ENCODE results near the gene STMP1. TPM values are rescaled to one million over a fixed set of nuclear protein-coding genes. Genes with fewer than 3 reads are reported as not detected.
"Not testable (repeated sequence)": the region's sequence is repeated elsewhere in the genome, so short reads cannot be mapped to it uniquely, and the experiment has no call there.

The STMP1 gene
- total RNA-seq (2012; rRNA removed): 18.0 and 22.7 TPM in 2 replicates

DNA sequence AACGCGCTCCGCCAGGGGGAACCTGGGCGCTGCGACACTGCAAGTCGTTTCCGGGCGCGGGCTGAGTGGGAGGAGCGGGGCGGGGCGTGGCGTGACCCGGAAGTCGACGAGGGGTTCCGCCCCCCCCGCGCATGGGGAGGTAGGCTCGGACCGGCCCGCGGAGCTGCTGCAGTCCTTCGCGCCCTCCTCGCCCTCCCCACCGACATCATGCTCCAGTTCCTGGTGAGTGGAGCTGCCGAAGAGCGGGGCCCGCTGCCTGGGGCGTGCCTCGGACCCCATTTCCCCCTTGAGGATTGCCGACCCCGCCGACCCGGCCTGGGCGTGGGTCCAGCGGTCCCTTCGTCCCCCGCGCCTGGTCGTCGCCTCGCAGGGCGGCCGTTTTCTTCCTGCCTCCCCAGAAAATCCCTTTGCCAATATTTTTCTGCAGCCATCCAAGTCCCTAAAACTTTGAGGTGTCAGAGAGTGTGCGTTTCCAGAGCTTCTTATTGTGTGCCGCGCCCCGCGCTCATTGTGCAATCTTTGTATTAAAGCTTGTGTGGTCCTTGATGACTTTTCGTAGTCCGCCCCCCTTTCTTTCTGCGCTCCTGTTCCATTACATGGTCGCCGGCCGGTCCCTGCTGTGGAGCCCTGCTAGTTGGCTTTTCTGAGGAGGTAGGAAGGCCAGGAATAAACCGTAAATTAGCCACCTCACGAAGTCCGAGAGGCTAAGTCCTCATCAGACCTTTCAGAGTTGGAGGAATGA lies at the start of gene STMP1:
TSS of gene STMP1 (plus strand) at position 142 of the 742 bp plus-strand sequence.
- peaks cover 29% of the 10 kb centered on the region for H3K4me1 ChIP-seq (ENCODE audit: control insufficient read depth, insufficient read depth, low read length)
- H3K4me3 ChIP-seq (ENCODE audit: low read length): peak within 1 kb of the TSS; percentile 98
- no peaks in the 10 kb centered on the region for H3K36me3 ChIP-seq (ENCODE audit: insufficient read depth, low read length)
- H3K9ac ChIP-seq (ENCODE audit: low read depth, low read length): peak within 1 kb of the TSS; percentile 100
- H3K9me3 ChIP-seq (replicated peaks; ENCODE audit: low read length): no peaks in the 10 kb centered on the region
- H3K4me2 ChIP-seq (ENCODE audit: low read length): peak within 1 kb of the TSS; percentile 93
- H3K27me3 ChIP-seq (ENCODE audit: control insufficient read depth, insufficient read depth, low read length): no peaks in the 10 kb centered on the region

DNA sequence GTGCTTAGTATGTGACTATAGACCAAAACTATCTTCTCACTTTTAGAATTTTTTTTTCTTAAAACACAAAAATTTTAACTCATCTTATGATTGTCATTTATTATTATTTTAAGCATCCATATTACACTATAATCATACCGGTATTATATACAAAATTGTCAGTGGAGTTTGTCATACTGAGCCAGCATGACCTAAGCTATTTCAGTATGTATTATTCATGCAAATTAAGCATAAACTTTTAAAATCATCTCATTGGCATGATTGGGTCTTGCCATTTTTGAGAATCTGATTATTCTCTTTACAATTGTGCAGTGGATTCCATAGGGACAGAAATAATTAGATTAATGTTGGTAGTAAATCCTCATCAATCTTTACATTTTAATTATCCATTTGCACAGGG lies 46.2 kb upstream of the STMP1 start:
- Histone ChIP-seq H3K4me3 (ENCODE audit: low read length) (no peak overlapping the region), H3K4me2 (ENCODE audit: low read length) (no peak overlapping the region), H3K9me3 (replicated peaks; ENCODE audit: low read length) (no peaks in the 10 kb centered on the region), H3K36me3 (ENCODE audit: insufficient read depth, low read length) (peaks cover 35% of the 10 kb centered on the region), H3K27me3 (ENCODE audit: control insufficient read depth, insufficient read depth, low read length) (no peaks in the 10 kb centered on the region), H3K4me1 (ENCODE audit: control insufficient read depth, insufficient read depth, low read length) (peaks cover 12% of the 10 kb centered on the region), H3K9ac (ENCODE audit: low read depth, low read length) (no peak overlapping the region)

DNA sequence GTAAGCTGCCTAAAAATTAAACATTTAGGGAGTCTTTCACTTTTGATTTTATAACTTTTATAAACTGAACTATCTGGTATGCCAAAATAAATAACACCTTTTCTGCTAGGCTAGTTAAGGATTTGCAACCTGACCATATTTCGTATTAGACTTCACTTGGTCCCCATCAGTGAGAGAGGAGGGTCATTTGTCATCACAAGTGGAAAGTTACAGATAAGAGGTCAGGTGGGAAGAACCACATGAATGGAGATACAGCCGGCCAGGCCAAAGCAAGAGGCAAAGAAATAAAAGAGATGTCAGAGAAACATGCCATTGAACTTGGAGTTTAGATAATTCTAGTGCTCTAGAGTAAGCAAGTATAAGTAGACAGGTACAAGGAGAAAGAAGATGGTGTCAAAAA lies 44.5 kb upstream of the STMP1 start:
- Histone ChIP-seq H3K9me3 (replicated peaks; ENCODE audit: low read length) (no peaks in the 10 kb centered on the region), H3K4me3 (ENCODE audit: low read length) (no peak overlapping the region), H3K4me2 (ENCODE audit: low read length) (no peak overlapping the region), H3K9ac (ENCODE audit: low read depth, low read length) (no peak overlapping the region), H3K4me1 (ENCODE audit: control insufficient read depth, insufficient read depth, low read length) (peaks cover 16% of the 10 kb centered on the region), H3K27me3 (ENCODE audit: control insufficient read depth, insufficient read depth, low read length) (no peaks in the 10 kb centered on the region), H3K36me3 (ENCODE audit: insufficient read depth, low read length) (peaks cover 39% of the 10 kb centered on the region)

DNA sequence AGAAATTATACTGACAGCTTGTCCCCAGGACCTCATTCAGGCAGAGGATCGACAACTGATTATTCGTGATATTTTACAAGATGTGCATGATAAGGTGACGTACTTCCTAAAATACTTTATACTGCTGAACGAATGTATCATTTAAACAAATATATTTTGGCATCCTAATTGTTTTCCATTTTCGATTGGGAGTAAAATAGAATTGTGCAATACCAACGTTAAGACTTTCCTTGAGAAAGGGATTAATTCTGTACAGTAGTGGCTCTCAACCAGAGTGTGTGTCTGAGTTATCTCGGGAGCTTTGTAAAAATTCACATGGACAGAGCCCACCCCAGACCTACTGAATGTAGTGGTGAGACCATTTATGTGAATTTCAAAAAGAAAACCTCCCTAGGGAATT lies 43.8 kb upstream of the STMP1 start:
- peaks cover 16% of the 10 kb centered on the region for H3K4me1 ChIP-seq (ENCODE audit: control insufficient read depth, insufficient read depth, low read length)
- no peak overlapping the region for H3K4me3 ChIP-seq (ENCODE audit: low read length)
- H3K4me2 ChIP-seq (ENCODE audit: low read length): no peak overlapping the region
- H3K36me3 ChIP-seq (ENCODE audit: insufficient read depth, low read length): peaks cover 45% of the 10 kb centered on the region
- H3K27me3 ChIP-seq (ENCODE audit: control insufficient read depth, insufficient read depth, low read length): no peaks in the 10 kb centered on the region
- no peak overlapping the region for H3K9ac ChIP-seq (ENCODE audit: low read depth, low read length)
- no peaks in the 10 kb centered on the region for H3K9me3 ChIP-seq (replicated peaks; ENCODE audit: low read length)

DNA sequence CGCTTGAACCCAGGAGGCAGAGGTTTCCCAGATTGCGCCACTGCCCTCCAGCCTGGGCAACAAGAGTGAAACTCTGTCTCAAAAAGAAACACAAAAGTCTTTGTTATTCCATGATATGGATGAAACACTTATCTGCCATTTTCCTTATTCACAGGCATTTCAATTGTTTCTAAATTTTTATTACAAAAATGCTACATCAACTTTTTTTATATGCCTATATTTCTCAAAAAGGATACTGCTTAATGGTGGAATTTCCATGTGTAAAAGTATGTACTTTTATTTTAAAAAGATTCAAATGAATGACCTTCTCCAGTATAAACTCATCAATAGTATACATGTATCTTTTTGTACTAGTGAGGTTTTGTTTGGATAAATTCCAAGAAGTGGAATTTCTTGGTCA lies 41.9 kb upstream of the STMP1 start:
- Histone ChIP-seq H3K9me3 (replicated peaks; ENCODE audit: low read length) (no peaks in the 10 kb centered on the region), H3K9ac (ENCODE audit: low read depth, low read length) (peak overlapping the region; percentile 53), H3K27me3 (ENCODE audit: control insufficient read depth, insufficient read depth, low read length) (no peaks in the 10 kb centered on the region), H3K4me1 (ENCODE audit: control insufficient read depth, insufficient read depth, low read length) (peaks cover 16% of the 10 kb centered on the region), H3K4me2 (ENCODE audit: low read length) (no peak overlapping the region), H3K36me3 (ENCODE audit: insufficient read depth, low read length) (peaks cover 53% of the 10 kb centered on the region), H3K4me3 (ENCODE audit: low read length) (no peak overlapping the region)

DNA sequence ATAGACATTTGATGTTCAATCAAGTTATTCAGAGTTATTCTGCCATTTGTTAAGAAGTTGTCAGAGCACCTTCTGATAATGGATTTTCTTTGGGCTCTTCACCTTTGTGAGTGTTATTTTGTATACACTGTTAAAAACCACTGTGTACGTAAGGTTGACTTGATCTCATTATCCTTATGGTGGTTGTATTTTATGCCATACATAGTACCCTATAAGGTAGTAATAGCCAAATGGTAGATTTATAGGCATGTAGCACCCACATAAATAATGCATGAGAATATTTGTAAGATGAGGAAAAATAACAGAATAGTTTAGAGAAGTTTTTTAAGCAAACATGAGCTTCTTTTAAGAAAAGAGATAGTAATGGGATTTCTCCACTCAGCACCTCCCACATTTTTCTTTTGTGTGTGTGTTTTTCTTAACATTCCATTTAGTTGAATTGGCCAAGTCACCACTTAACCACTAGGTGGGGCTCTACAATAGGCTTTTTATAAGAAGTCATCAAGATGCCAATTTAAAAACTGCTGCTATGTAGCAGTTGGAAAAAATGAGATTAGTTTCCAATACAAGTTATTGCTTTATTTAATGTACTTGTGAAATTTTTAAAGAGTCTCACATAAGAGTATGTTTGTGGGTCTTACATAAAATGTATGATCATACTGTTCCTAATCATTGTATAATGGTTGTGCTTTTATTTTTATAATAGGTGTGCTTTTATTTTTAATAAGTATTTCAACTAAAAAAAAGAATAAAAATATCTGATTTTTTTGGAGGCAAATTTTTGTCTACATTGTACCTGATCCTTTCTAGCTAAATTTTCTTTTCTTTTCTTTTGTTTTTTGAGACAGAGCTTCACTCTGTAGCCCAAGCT lies 41.1 kb upstream of the STMP1 start:
- Histone ChIP-seq H3K9me3 (replicated peaks; ENCODE audit: low read length) (no peaks in the 10 kb centered on the region), H3K9ac (ENCODE audit: low read depth, low read length) (peak overlapping the region; percentile 53), H3K4me3 (ENCODE audit: low read length) (no peak overlapping the region), H3K4me1 (ENCODE audit: control insufficient read depth, insufficient read depth, low read length) (peaks cover 13% of the 10 kb centered on the region), H3K27me3 (ENCODE audit: control insufficient read depth, insufficient read depth, low read length) (no peaks in the 10 kb centered on the region), H3K4me2 (ENCODE audit: low read length) (peak overlapping the region; percentile 67), H3K36me3 (ENCODE audit: insufficient read depth, low read length) (peaks cover 52% of the 10 kb centered on the region)

DNA sequence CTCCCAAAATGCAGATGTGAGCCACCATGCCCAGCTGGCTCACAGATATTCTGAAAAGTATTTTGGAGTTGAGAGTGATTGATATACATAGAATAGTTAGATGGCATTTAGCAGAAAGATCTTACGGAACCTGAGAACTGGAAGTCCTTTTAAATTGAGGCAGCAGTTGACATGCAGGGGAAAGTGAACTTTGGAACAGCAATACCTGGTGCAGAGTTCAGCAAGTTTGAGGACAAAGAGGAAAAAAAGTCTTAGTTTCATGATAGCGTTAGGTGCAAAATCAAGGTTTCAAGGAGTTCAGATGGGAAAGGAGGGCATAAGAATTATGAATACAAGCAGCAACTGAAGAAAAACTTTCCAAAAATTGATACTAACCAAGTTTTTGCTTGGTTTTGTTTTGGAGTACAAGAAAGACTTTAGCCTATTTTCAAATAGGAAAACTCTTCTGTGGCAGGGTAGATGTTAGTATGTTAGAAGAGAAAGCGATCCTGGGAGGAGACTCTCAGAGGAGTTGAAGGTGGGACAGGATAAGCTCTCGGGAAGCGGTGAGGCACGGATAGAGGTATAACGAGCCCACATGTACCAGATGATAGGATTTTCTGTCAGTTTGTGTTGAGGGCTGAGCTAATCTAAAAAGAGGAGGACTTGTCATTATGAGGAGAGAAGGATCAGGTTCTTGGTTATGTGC lies 28.0 kb upstream of the STMP1 start:
- Histone ChIP-seq H3K36me3 (ENCODE audit: insufficient read depth, low read length) (peaks cover 44% of the 10 kb centered on the region), H3K4me2 (ENCODE audit: low read length) (no peak overlapping the region), H3K4me1 (ENCODE audit: control insufficient read depth, insufficient read depth, low read length) (no peaks in the 10 kb centered on the region), H3K27me3 (ENCODE audit: control insufficient read depth, insufficient read depth, low read length) (no peaks in the 10 kb centered on the region), H3K9ac (ENCODE audit: low read depth, low read length) (no peak overlapping the region), H3K9me3 (replicated peaks; ENCODE audit: low read length) (no peaks in the 10 kb centered on the region), H3K4me3 (ENCODE audit: low read length) (no peak overlapping the region)

DNA sequence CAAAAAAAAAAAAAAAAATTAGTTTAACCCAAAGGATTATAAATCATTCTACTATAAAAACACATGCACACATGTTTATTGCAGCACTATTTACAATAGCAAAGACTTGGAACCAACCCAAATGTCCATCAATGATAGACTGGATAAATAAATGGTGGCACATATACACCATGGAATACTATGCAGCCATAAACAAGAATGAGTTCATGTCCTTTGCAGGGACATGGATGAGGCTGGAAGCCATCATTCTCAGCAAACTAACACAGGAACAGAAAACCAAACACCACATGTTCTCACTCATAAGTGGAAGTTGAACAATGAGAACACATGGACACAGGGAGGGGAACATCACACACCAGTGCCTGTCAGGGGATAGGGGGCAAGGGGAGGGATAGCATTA lies 22.6 kb upstream of the STMP1 start:
- H3K9me3 ChIP-seq (replicated peaks; ENCODE audit: low read length); H3K4me2 ChIP-seq (ENCODE audit: low read length); H3K4me1 ChIP-seq (ENCODE audit: control insufficient read depth, insufficient read depth, low read length); H3K9ac ChIP-seq (ENCODE audit: low read depth, low read length); H3K27me3 ChIP-seq (ENCODE audit: control insufficient read depth, insufficient read depth, low read length); H3K4me3 ChIP-seq (ENCODE audit: low read length): not testable (repeated sequence)
- peaks cover 57% of the 10 kb centered on the region for H3K36me3 ChIP-seq (ENCODE audit: insufficient read depth, low read length)

DNA sequence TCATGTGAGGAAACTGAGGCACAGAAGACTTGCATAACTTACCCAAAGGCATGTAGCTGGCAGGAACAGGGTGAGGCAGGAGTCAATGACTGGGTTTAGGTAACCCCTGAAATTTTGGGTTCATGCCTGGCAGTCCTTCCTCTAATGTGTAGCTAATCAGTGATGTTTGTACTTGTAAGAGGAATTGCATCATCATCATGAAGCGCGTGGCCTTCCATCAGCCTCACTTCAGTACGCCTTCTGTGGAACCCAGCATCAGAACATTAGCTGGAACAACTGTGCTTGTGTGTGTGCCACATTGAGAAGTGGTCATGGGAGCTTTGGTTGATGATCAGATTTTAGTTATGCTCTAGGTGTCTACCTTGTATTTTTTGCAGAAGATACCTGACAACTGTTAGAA lies 18.2 kb upstream of the STMP1 start:
- H3K4me2 ChIP-seq (ENCODE audit: low read length): no peak overlapping the region
- no peak overlapping the region for H3K4me3 ChIP-seq (ENCODE audit: low read length)
- H3K4me1 ChIP-seq (ENCODE audit: control insufficient read depth, insufficient read depth, low read length): no peaks in the 10 kb centered on the region
- peaks cover 42% of the 10 kb centered on the region for H3K36me3 ChIP-seq (ENCODE audit: insufficient read depth, low read length)
- no peak overlapping the region for H3K9ac ChIP-seq (ENCODE audit: low read depth, low read length)
- H3K9me3 ChIP-seq (replicated peaks; ENCODE audit: low read length): no peaks in the 10 kb centered on the region
- H3K27me3 ChIP-seq (ENCODE audit: control insufficient read depth, insufficient read depth, low read length): no peaks in the 10 kb centered on the region

DNA sequence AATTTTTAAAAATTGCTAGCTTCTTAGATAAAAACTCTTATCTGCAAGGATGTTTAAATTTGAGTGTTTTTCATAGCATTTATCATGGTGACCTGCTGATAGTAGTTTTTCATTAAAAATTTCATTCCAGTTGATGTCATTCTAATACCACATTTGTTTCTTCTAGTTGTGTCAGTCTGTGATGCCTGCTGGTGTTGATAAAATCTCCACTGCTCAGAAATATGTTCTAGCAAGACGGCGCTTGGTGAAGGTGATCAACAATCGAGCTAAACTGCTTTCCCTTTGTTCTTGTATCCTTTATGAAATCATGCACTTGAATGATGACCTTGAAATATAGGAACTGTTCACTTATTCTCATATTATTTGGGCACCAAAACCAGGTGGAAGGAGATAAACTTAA lies 17.6 kb upstream of the STMP1 start:
- Histone ChIP-seq H3K4me1 (ENCODE audit: control insufficient read depth, insufficient read depth, low read length) (no peaks in the 10 kb centered on the region), H3K4me2 (ENCODE audit: low read length) (no peak overlapping the region), H3K9ac (ENCODE audit: low read depth, low read length) (no peak overlapping the region), H3K27me3 (ENCODE audit: control insufficient read depth, insufficient read depth, low read length) (no peaks in the 10 kb centered on the region), H3K4me3 (ENCODE audit: low read length) (no peak overlapping the region), H3K36me3 (ENCODE audit: insufficient read depth, low read length) (peaks cover 47% of the 10 kb centered on the region), H3K9me3 (replicated peaks; ENCODE audit: low read length) (no peaks in the 10 kb centered on the region)

DNA sequence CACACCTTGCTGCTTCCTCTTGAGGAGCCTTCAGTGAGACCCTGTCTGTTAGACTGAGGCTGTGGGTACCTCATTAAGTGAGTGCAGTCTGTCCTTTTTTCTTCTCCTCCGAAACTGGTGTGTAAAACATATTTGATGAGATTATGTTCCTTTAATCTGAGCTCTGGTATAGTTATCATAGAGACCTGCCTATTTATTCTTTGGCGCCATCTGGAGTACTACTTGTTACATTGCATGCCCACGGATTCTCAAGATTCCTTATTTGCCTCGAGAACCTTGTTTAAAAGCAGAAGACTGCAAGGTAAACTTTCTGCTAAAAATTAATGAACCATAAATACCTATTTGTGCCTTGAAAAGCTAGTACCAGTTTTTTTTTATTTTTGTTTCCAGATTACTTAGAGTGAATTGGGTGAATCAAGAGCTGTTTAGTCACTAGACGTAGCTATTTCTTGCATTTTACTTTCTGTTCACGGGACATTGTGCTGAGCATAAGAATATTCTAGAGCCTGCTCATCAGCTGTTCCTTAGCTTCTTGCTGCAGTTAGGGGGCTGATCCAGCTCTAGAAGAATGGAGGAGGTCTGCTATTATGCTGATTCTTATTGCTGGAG lies 16.9 kb upstream of the STMP1 start:
- Histone ChIP-seq H3K9ac (ENCODE audit: low read depth, low read length) (no peak overlapping the region), H3K4me1 (ENCODE audit: control insufficient read depth, insufficient read depth, low read length) (no peaks in the 10 kb centered on the region), H3K9me3 (replicated peaks; ENCODE audit: low read length) (no peaks in the 10 kb centered on the region), H3K4me3 (ENCODE audit: low read length) (no peak overlapping the region), H3K4me2 (ENCODE audit: low read length) (no peak overlapping the region), H3K36me3 (ENCODE audit: insufficient read depth, low read length) (peaks cover 46% of the 10 kb centered on the region), H3K27me3 (ENCODE audit: control insufficient read depth, insufficient read depth, low read length) (no peaks in the 10 kb centered on the region)
